ENCODE data around the gene IGSF21. TPM values are rescaled to one million over a fixed set of nuclear protein-coding genes. Genes with fewer than 3 reads are reported as not detected.

Gene IGSF21
- total RNA-seq, 1 experiment from 2014 or later: 5.2 TPM

DNA sequence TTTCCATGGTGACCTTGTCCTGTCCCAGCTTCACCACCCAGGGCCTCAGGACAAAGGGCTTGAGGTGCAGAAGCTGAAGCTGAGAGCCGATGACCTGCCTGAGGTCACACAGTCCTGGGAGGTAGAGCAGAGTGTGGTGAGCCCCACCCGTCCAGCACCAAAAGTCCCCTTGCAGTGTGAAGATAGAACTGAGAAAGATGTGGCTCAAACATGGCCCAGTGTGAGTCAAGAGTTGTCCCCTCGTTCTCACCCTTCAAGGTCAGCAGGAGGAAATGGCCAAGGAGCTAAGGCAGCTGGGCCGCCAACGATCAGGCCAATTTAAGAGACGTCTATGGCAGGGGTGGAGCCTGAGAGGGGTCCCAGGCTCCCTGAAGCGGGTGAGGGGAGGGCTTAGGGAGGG lies 215.7 kb downstream of the IGSF21 start:
- peaks cover 12 to 29% of the 10 kb centered on the region in 2 experiments for H3K4me1 Mint-ChIP-seq

More for the DNA sequence above, 215.7 kb downstream of the IGSF21 start:
- no peaks in the 10 kb centered on the region for H3K79me2 ChIP-seq (ENCODE audit: insufficient read depth, low read length)
- no peak overlapping the region for H2BK20ac ChIP-seq (ENCODE audit: low read depth, low read length, poor library complexity, severe bottlenecking)
- no peak overlapping the region for H2BK120ac ChIP-seq (ENCODE audit: low read depth, low read length, poor library complexity, severe bottlenecking)
- no peak overlapping the region for H2BK15ac ChIP-seq (ENCODE audit: low read depth, low read length)
- no peaks in the 10 kb centered on the region for H4K20me1 ChIP-seq (ENCODE audit: control insufficient read depth, insufficient read depth, insufficient read length)
- H3K23ac ChIP-seq (ENCODE audit: insufficient read length, low read depth, low read length): no peak overlapping the region
- H3K79me1 ChIP-seq (ENCODE audit: insufficient read depth, low read depth, low read length, poor library complexity, severe bottlenecking): no peaks in the 10 kb centered on the region
- H4K5ac ChIP-seq (ENCODE audit: insufficient read length, low read depth, low read length): no peak overlapping the region
- H3K4me1 ChIP-seq (ENCODE audit: insufficient read depth, low read length): peaks cover 7% of the 10 kb centered on the region
- no peak overlapping the region for H3K18ac ChIP-seq (ENCODE audit: insufficient read length, low read depth, low read length)
- H3K4ac ChIP-seq (ENCODE audit: low read depth, low read length): no peak overlapping the region
- no peak overlapping the region for H2BK12ac ChIP-seq (ENCODE audit: insufficient read length, low read depth, low read length)
- no peak for DNase-seq
- H3K27me3 ChIP-seq (ENCODE audit: insufficient read depth, low read length): no peaks in the 10 kb centered on the region
- no CpG with 5 or more reads among the region's 7 CpGs for WGBS (ENCODE audit: extremely low coverage, insufficient read length, low lambda C conversion rate)
- Mint-ChIP-seq H3K27ac (no peak overlapping the region; a peak in 1 of 7 replicates), H3K9me3 (no peaks in the 10 kb centered on the region), H3K4me3 (no peak overlapping the region), H3K36me3 (ENCODE audit: insufficient read depth in 1 of 3, low read depth in 3 of 3) (peaks cover 0 to 6% (median 5%) of the 10 kb centered on the region in 3 experiments; a peak in 3 of 7 replicates), H3K27me3 (ENCODE audit: low read depth) (peaks cover 22% of the 10 kb centered on the region)
- no peak overlapping the region for H3K9ac ChIP-seq (ENCODE audit: extremely low read depth, insufficient read length, low read length)
- H4K8ac ChIP-seq (replicated peaks; ENCODE audit: insufficient read length, low read depth, low read length): no peak overlapping the region
- H3K23me2 ChIP-seq (ENCODE audit: insufficient read length, low read depth, low read length, poor library complexity, severe bottlenecking): no peaks in the 10 kb centered on the region
- no peak overlapping the region for H2AK5ac ChIP-seq (ENCODE audit: insufficient read length, low read length)
- no peak overlapping the region for H3K4me2 ChIP-seq (ENCODE audit: insufficient read depth, insufficient read length, low read length)
- H3T11ph ChIP-seq (ENCODE audit: low read length): no peak overlapping the region
- no peak overlapping the region for H3K14ac ChIP-seq (ENCODE audit: insufficient read depth, low read length)
- TF ChIP-seq, protein P1, sequence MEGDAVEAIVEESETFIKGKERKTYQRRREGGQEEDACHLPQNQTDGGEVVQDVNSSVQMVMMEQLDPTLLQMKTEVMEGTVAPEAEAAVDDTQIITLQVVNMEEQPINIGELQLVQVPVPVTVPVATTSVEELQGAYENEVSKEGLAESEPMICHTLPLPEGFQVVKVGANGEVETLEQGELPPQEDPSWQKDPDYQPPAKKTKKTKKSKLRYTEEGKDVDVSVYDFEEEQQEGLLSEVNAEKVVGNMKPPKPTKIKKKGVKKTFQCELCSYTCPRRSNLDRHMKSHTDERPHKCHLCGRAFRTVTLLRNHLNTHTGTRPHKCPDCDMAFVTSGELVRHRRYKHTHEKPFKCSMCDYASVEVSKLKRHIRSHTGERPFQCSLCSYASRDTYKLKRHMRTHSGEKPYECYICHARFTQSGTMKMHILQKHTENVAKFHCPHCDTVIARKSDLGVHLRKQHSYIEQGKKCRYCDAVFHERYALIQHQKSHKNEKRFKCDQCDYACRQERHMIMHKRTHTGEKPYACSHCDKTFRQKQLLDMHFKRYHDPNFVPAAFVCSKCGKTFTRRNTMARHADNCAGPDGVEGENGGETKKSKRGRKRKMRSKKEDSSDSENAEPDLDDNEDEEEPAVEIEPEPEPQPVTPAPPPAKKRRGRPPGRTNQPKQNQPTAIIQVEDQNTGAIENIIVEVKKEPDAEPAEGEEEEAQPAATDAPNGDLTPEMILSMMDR (conservative IDR thresholded peaks at IDR 0.05): no peak
- no peak overlapping the region for H2BK5ac ChIP-seq (ENCODE audit: insufficient read length, low read length)
- H4K91ac ChIP-seq (ENCODE audit: insufficient read length, low read depth, low read length): no peak overlapping the region
- no peaks in the 10 kb centered on the region for H3K9me3 ChIP-seq (ENCODE audit: control insufficient read depth, low read depth, low read length)
- no peak overlapping the region for H2AFZ ChIP-seq (ENCODE audit: low read length)
- no peak overlapping the region for H3K27ac ChIP-seq (ENCODE audit: insufficient read length, low read depth, low read length)
- H3K56ac ChIP-seq (ENCODE audit: insufficient read length, low read depth, low read length): no peak overlapping the region

Measured in H9 (cell line).